GM18909 (cell line): ENCODE measurements around the gene CENPQ.
"Not testable (repeated sequence)": the region's sequence is repeated elsewhere in the genome, so short reads cannot be mapped to it uniquely, and the experiment has no call there.

ENCODE experiments used
- ATAC-seq: cut with Tn5 transposase; IDR thresholded peaks from one replicate; pipeline ENCODE4 v1.9.1; 2021; ENCODE audit warnings: mild to moderate bottlenecking; ENCODE audit not compliant: unreplicated experiment, poor library complexity

The CENPQ gene, protein sequence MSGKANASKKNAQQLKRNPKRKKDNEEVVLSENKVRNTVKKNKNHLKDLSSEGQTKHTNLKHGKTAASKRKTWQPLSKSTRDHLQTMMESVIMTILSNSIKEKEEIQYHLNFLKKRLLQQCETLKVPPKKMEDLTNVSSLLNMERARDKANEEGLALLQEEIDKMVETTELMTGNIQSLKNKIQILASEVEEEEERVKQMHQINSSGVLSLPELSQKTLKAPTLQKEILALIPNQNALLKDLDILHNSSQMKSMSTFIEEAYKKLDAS

DNA sequence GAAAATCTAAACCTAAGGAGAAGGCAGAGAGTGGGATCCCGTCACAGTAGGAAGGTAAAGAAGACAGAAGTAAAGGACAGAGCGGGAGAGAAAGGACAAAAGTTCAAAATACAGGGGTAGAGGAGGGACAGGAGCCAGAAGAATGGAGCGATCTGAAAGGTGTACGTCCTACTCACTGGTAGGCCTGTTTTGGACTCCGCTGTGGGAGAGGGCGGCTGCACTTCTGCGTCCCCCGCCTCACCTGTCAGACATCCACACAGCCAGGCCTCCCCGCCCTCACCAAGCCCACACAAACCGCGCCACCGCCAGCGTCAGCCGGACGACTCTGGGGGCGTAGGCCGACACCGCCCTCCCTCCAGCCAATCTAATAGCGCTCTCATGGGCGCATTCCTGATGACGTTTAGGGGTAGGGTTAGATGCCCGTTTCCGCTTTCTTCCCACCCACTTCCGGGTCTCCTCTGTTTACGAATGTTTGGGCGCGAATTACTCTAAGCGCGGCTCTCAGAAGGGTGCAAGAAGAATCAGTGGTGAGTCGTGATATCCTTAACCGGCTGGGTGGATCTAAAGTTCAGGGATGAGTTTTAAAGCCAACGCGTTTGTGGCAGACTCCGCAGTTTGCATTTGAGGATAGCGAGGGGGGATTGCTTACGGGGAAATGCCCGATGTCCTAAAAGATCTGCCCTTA is at the start of gene CENPQ, which contains the start of gene MMUT:
TSS of gene CENPQ (plus strand) at position 444 of the 685 bp plus-strand sequence. CDS start 6,807 bp downstream, outside the sequence.
TSS of gene MMUT (minus strand) at position 327 of the 685 bp plus-strand sequence. CDS start 3,787 bp downstream, outside the sequence.
- peak; percentile 99 for ATAC-seq

DNA sequence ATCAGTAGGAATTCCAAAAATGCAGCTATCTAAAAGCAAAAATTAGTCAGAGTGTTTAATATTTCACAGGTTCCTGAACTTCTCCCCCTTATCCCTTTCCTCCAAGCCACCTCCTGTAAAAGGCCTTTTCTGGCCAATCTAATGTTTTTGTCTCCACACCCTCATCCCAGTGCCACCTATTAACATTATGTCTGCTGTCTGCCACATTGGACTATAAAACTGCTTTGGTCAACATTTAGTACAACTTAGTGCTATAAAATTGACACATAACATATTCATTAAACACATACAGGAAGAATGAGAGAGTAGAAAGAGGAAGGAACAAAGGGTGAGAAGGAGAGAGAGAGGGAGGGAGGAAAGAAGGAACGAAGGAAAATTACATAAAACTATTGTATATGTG is 47.8 kb upstream of the CENPQ start:
- no peak for ATAC-seq

DNA sequence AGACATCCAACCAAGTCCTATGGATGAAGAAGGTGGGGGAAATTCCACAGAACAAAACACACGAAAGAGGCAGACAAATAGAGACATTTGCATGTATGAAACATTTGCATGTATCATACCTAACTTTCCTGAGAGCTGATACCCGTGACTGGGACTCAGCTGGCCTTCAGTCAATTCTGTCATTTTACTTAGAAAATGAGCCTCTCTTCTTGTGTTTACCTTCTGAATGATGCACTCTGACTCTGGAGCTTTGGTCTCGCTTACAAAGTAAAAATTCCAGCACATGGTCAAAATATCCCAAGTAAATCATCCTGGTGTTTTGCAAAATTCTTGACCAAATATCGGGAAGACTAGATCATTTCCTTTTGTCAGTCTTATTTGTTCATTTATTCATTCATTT is 47.0 kb upstream of the CENPQ start:
- no peak for ATAC-seq

DNA sequence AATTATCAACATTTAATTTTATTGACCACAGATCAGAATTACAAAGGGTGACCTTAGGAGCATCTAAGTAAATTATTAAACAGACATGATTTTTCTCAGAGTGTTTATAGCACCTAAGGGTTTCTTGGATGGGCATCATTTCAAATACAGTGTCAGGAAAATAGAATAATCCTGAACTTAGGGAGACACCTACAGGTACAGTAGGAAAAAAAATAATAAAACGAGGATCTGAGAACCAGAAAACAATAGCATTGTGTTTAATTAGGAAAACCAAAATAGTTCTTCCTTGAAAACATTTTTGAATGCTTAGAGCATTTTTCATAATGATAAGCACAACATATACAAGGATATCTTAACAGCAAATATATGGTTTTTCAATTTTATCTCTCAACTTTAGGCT is 39.4 kb upstream of the CENPQ start:
- ATAC-seq, result no peak

DNA sequence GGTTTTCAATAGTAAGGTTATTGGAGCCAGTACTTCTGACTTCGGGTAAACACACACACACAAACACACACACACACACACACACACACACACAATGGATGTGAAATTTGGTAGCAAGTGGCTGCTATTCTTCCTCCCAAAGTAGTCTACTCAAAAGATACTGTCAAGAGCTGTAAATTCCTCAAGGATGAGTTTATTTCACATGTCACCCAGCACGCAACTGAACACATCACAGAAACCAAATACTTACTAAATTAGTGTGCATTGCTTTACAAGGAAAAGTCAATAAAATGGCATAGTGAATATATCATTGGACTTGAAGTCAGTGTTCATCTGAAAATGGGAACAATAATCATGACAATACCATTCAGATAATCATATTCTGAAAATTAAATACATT is 33.0 kb upstream of the CENPQ start:
- no peak for ATAC-seq

DNA sequence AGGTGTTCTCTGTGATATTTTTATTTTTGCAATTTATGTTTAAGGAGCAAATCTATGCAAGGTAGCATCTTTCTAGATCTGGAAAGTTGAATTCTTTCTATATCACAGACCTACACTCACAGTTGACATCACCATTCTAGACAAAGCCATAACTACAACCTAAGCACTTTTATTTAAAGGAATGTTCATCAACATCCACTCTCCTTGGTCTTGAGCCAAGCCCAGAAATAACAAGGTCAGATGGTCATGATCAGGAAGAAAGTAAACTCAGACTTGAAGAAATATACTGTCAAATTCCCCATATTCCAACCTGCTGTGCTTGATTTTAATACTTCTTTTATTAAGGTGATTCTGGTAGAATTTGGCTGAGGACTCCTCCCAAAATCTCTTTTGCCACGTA is 32.3 kb upstream of the CENPQ start:
- ATAC-seq, result no peak

DNA sequence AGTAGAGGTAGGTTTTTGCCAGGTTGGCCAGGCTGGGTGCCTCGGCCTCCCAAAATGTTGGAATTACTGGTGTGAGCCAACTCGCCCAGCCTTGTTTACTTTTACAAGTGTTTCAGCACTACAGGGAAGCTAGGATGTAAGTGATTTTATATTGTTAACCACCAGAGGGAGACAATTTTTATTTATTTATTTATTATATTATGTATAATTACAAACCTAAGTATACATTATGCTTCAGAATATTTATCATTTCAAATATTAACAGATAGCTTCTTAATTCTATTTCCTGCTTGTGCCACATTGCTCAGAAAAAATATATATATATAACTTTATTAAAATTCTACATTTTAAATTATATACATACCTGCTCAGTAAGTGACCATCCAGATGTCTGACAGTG is 9.9 kb upstream of the CENPQ start:
- ATAC-seq, result no peak

DNA sequence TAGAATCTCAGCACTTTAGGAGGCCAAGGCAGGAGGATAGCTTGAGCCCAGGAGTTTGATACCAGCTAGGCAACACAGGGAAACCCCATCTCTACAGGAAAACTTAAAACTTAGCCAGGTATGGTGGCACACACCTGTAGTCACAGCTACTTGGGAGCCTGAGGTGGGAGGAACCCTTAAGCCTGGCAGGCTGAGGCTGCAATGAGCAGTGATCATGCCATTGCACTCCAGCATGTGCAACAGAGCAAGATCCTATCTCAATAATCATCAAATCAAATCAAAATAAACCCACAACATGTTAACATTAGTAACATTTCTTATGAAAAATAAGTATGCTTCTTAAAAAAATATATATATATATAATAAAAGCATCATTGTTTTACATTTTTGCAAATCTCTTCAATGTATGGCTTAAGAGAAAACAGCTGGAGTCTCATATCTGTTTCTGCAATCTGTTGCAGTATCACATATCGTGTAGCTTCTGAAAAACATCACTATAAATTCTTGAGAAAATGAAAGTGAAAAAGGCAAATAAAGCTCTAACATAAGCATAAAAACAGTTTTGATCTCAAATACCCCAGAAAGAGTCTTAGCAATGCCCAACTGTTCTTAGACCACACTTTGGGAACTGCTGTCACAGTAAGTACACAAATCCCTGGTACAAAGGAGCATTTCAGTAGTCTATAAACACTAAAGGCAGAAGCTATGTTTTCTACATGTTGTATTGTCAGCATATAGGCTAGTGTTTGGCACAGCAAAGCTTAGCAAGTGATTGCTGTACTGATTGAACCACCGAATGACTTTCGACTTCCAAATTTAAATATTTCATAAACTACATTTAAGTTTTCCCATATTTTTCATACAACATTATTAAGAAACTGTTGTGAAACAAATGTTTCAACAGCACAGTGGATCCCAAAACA is 8.1 kb upstream of the CENPQ start:
- ATAC-seq, result peak; percentile 82

DNA sequence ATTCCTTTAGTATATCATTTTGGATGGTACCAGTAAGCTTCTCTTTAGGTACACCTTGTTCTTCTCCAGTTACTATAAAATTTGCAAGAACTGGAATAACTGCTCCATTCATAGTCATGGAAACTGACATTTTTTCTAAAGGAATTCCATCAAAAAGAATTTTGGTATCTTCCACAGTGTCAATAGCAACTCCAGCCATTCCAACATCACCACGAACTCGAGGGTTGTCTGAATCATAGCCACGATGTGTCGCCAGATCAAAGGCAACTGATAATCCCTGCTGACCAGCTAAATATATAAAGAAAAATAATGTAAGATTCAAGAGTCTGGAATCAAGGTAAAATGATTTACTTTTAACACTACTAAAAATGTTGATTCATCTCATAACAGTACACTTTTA is 5.4 kb upstream of the CENPQ start:
- no peak for ATAC-seq

DNA sequence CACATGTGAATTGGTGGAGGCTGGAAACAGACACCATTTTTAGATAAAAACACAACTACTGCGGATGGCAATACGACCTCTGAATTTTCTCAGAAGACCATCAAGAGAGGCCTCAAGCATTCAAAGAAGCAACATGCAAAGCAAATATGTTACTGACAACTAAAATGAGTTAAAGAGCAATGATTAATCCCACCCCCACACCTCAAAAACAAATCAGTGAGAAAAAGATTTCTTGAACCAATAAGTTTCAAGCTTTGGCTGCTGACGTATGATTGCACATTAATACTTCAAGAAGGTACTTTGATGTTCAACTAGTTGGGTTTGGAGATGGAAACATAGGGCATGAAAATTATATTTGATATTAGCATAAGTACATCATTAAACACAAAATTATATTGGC is 1.1 kb upstream of the CENPQ start:
- ATAC-seq, result no peak

DNA sequence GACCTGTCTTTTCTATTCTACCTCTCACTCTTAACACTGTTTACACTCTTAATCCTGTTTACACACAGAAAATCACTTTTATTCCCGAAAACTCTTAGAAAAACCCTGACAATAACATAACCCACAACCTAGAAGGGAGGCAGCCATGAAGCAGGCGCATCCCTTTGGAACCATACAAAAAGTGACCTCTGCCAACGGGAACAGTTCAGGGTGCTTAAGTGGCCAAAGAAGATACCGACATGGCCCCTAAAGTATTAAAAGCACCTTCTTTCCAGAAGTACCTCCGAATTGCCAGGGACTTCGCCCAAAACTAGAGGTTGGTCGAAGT is 607 bp upstream of the CENPQ start:
- ATAC-seq, result peak; percentile 10

DNA sequence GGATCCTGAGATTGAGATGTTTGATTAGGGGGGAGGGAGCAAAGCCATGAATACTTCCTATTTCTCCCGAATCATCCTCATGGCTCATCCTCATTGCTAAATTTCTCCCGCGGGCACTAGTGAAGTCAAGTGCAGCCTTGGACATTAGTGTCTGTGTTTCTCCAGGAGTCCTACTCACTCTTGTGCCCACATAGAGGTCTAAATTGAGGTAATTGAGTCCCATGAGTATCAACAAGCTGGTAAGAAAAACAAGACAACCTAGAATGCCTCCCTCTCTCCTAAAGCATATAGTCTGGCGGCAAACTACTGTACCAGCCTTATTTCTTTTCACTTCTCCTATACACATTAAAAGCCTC is 420 bp downstream of the CENPQ start:
- peak; percentile 5 for ATAC-seq

DNA sequence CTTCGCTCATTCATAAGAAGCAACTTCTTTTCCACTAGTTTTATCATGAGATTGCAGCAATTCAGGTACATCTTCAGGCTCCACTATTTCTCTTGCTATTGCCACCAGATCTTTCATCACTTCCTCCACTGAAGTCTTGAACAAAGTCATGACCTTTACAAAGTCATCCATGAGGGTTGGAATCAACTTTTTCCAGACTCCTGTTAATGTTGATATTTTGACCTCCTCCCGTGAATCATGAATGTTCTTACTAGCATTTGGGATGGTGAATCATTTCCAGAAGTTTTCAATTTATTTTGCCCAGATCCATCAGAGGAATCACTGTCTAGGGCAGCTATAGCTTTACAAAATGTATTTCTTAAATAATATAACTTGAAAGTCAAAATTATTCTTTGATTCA is 1.5 kb downstream of the CENPQ start:
- ATAC-seq, result no peak

DNA sequence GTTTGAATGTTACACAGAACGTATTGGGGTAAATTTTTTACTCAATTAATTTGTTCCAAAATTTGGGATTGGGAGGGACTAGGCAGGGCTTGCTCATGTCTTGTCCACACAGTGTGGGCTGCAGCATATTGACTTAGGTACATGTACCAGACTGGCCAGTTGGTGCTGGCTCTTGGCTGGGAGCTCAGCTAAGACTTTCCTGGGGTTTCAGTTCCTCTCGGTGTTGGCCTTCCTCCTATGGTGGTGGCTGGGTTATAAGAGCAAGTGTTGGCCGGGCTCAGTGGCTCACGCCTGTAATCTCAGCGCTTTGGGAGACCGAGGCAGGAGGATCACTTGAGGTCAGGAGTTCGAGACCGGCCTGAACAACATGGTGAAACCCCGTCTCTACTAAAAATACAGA is 4.9 kb downstream of the CENPQ start:
- ATAC-seq, result no peak

DNA sequence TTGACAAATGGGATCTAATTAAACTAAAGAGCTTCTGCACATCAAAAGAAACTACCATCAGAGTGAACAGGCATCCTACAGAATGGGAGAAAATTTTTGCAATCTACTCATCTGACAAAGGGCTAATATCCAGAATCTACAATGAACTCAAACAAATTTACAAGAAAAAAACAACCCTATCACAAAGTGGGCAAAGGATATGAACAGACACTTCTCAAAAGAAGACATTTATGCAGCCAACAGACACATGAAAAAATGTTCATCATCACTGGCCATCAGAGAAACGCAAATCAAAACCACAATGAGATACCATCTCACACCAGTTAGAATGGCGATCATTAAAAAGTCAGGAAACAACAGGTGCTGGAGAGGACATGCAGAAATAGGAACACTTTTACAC is 13.4 kb downstream of the CENPQ start:
- ATAC-seq, result not testable (repeated sequence)

DNA sequence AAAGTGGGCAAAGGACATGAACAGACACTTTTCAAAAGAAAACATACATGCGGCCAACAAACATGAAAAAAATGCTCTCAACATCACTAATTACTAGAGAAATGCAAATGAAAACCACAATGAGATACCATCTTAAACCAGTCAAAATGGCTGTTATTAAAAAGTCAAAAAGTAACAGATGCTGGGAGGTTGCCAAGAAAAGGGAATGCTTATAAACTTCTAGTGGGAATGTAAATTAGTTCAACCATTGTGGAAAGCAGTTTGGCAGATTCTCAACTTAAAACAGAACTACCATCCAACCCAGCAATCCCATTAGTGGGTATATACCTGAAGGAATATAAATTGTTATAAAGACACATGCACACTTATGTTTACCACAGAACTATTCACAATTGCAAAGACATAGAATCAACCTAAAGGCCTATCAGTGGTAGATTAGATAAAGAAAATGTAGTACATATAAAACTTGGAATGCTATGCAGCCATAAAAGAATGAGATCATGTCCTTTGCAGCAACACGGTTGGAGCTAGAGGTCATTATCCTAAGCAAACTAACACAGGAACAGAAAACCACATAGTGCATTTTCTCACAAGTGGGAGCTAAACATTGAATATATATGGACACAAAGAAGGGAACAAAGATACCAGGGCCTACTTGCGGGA is 16.3 kb downstream of the CENPQ start:
- no peak for ATAC-seq

DNA sequence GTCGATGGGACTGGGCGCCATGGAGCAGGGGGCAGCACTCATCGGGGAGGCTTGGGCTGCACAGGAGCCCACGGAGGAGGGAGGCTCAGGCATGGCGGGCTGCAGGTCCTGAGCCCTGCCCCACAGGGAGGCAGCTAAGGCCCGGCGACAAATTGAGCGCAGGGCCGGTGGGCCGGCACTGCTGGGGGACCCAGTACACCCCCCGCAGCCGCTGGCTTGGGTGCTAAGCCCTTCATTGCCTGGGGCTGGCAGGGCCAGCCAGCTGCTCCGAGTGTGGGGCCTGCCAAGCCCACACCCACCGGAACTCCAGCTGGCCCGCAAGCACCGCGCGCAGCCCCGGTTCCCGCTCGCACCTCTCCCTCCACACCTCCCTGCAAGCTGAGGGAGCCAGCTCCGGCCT is 18.7 kb downstream of the CENPQ start:
- ATAC-seq, result not testable (repeated sequence)

DNA sequence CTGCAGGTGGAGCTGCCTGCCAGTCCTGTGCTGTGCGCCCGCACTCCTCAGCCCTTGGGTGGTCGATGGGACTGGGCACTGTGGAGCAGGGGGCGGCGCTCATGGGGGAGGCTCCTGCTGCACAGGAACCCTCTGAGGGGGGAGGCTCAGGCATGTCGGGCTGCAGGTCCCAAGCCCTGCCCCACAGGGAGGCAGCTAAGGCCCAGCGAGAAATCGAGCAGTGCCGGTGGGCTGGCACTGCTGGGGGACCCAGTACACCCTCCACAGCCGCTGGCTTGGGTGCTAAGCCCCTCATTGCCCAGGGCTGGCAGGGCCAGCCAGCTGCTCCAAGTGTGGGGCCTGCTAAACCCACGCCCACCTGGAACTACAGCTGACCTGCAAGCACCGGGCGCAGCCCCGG is 20.2 kb downstream of the CENPQ start:
- ATAC-seq, result not testable (repeated sequence)

DNA sequence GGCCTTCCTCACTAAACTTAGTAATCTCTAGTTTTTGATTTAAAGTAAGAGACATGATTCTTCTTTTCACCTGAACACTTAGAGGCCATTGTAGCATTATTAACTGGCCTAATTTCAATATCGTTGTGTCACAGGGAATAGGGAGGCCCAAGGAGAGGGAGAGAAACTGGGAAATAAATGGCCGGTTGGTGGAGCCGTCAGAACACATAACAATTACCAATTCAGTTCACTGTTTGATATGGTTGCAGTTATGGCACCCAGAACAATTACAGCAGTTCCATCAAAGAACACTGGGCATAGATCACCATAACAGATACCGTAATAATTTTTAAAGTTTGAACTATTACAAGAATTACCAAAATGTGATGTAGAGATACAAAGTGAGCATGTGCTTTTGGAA is 27.5 kb downstream of the CENPQ start:
- ATAC-seq, result no peak

DNA sequence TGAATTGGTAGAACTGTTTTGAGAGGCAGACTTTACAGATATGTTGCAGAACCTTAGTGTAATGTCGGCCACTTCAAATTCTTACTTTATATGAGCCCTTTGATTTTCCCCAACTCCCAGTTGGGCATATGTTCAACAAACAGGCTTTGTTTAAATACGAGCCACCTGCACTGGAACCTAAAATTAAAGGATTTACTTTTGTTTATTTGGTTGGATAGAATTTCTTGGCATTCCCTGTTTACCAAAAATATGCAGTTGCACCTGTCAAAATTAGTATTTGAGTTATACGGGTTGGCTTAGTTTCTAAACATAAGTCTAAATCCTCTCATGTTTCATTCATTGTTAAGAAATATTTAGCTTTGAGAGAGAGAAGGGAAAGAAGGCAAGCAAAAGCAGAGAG is 34.1 kb downstream of the CENPQ start:
- no peak for ATAC-seq

DNA sequence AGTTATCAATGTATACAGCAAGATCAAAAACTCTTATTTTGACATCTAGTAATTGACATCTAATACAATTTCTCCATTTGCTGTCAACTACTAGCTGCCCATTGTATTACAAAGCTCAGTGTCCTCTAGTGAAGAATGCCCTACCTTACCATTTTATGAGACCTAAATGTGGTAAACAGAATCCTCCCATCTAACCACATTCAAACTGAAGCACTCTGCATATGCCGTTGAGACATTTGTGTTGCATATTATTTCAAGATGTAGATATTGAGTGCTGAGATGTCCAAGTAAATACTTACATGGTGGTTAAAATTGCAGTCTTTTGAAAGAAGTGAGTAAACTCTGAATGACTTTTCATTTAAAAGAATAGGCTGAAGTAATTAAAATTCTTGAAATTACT is 36.0 kb downstream of the CENPQ start:
- ATAC-seq, result no peak
